ENCODE results near the gene KDM2A.
"Not testable (repeated sequence)": the region's sequence is repeated elsewhere in the genome, so short reads cannot be mapped to it uniquely, and the experiment has no call there.

Gene KDM2A

DNA sequence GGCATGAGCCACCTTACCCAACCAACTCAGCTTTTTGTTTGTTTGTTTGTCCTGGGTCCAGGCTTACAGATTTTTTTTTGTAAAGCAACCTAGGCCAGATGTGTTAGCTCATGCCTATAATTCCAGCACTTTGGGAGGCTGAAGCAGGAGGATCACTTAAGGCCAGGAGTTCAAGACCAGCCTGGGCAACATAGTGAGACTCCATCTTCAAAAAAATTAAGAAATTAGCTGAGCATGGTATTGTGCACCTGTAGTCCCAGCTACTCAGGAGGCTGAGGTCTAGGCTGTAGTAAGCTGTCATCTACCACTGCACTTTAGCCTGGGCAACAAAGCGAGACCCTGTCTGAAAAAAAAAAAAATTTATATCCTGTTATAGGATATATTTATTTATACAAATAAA is 118.5 kb downstream of the KDM2A start:
- DNase-seq (ENCODE audit: low spot score) = no peak

GRCh38 chr11:67238894-67239782 is 120.1 kb downstream of the KDM2A start:
- peak; percentile 42 for DNase-seq (ENCODE audit: low spot score)

- DNase-seq (ENCODE audit: low spot score) = peak; percentile 99
These were observed 120.9 kb downstream of the KDM2A start for GRCh38 chr11:67239783-67240575.

GRCh38 chr11:67240576-67241389 is 121.7 kb downstream of the KDM2A start:
- DNase-seq (ENCODE audit: low spot score) = peak; percentile 48

- DNase-seq (ENCODE audit: low spot score) = no peak
These were observed 123.5 kb downstream of the KDM2A start for GRCh38 chr11:67242548-67242947.

- DNase-seq (ENCODE audit: low spot score) = no peak
These were observed 124.0 kb downstream of the KDM2A start for GRCh38 chr11:67243051-67243450.

GRCh38 chr11:67245046-67245445 is 126.0 kb downstream of the KDM2A start:
- no peak for DNase-seq (ENCODE audit: low spot score)

DNA sequence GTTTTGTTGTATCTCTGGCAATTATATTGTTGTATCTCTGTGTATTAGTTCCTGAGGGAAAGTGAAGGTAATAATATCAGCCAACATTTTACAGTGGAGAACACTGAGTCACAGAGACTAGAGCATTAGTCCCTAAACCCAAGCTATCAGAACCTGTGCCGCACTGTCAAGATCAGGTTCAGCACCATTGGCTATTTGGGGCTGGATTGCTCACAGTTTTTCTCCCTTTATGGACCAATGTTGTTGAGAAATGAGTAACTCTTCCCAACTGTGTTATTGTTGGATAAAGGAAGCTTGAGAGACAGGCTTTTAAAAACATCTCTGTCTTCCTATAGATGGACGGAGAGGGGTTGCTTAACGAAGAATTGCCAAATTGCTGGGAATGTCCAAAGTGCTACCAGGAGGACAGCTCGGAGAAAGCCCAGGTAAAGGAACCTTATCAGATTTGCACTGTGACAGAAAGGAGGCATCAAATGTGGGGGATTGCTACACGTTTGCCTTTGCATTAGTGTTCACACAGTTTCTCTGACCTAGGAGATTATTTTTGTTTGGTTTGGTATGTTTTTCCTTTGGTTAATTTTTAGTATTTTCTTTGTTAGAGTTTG is 129.0 kb downstream of the KDM2A start:
- no peak for DNase-seq (ENCODE audit: low spot score)

DNA sequence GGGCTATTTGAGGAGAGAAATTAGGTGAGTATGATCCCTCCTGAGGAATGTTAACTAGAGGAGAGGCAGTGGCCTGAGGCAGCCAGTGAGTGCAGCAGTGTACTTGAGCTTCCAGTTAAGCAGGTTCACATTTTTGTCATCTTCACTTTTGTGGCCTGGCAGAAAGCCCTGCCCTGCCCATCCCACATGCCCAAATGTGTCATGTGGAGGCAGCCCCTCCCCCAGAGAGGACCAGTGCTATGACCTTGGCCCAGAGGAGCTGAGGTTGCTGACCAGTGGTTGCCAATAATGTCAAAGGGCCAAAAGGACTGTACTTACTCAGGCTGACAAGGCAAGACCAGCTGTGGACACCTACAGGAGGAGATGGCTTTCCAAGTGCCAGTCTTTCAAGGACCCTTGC is 129.6 kb downstream of the KDM2A start:
- DNase-seq (ENCODE audit: low spot score) = no peak

- DNase-seq (ENCODE audit: low spot score) = no peak
These were observed 131.3 kb downstream of the KDM2A start for GRCh38 chr11:67250059-67251043.

- DNase-seq (ENCODE audit: low spot score) = no peak
These were observed 132.8 kb downstream of the KDM2A start for GRCh38 chr11:67251841-67252240.

DNA sequence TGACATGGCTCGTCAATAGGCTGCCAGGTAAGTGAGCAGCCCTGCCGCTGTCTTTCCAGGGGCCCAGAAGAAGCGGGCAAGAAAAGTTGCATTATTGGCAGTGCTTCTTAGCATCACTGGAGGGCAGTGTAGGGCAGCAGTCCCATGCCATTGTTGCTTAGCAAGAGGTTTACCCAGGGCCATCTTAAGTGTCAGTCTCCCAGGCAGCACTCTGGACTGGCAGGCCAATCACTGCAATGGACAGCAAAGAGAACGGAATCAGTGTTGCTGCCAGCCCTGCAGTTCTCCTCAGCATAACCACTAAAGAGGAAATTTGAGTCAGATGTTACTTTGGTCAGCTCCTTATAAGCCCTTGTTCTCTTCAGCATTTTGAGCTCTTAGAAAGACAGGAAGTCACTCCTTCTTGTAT is 133.8 kb downstream of the KDM2A start:
- DNase-seq (ENCODE audit: low spot score) = no peak

GRCh38 chr11:67253872-67254624 is 135.0 kb downstream of the KDM2A start:
- DNase-seq (ENCODE audit: low spot score) = no peak

DNA sequence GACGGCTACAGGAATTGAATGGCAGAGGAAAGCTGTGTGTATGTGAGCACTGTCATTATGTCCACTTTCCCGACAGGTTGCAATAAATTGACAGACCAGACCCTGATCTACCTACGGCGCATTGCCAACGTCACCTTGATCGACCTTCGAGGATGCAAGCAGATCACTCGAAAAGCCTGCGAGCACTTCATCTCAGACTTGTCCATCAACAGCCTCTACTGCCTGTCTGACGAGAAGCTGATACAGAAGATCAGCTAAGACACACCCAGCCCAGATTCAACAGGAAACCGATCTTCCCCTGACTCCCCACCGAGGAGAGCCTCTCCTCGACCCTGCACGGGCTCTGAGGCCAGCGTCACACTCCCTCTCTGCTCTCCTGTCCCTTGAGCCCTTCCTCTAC is 135.7 kb downstream of the KDM2A start:
- DNase-seq (ENCODE audit: low spot score) = no peak

DNA sequence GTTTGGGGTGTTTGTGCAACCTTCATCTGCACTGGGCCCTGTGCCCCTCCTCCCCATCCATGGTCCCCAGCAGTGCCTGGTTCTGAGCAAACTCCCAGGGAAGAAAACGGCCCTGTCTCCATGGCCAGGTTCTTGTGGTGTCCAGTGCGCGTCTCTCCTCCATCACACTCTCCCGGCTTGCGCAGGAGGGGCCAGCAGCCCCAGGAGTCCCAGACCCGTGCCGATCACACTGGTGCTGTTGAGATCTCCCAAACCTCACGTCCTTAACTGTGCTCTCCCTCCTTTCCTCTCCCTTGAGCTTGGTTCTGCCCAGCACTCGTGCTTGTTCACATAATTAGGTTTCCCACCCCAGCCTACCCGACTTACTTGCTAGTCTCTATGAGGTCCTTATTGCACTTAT is 136.3 kb downstream of the KDM2A start:
- DNase-seq (ENCODE audit: low spot score) = no peak

GRCh38 chr11:67255864-67256263 is 136.8 kb downstream of the KDM2A start:
- DNase-seq (ENCODE audit: low spot score) = no peak

DNA sequence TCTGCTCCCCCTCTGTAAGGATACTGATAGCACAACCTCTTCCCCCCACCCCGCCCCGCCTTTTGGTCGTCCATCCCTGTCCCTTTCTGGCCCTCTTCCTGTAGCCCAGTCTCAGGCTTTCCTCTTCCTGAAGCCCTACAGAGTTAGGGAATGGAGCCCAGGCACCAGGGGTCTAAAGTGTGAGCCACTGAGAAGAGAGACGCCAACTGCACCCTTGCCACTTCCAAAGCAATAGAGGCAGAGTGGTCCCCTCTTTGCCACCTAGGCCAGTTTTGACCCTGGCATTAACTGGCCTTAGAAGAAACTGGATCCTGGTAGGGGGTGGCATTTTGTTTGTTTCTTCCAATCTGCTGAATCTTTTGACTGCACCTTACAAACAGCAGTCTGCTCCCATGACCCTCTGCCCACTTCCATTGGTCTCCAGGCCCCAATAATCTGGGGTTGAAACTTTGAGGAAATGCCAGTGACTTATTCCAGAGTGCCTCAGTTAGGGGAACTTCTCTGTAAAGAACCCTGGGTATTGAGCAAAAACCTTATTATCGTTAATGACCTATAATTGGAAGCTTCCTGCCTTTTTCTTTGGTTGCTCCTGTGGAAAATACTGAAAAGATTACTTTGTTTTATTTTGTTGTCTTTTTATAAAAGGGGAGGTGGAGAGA is 137.5 kb downstream of the KDM2A start:
- no peak for DNase-seq (ENCODE audit: low spot score)

- DNase-seq (ENCODE audit: low spot score) = no peak
These were observed 141.3 kb downstream of the KDM2A start for GRCh38 chr11:67260406-67260805.

DNA sequence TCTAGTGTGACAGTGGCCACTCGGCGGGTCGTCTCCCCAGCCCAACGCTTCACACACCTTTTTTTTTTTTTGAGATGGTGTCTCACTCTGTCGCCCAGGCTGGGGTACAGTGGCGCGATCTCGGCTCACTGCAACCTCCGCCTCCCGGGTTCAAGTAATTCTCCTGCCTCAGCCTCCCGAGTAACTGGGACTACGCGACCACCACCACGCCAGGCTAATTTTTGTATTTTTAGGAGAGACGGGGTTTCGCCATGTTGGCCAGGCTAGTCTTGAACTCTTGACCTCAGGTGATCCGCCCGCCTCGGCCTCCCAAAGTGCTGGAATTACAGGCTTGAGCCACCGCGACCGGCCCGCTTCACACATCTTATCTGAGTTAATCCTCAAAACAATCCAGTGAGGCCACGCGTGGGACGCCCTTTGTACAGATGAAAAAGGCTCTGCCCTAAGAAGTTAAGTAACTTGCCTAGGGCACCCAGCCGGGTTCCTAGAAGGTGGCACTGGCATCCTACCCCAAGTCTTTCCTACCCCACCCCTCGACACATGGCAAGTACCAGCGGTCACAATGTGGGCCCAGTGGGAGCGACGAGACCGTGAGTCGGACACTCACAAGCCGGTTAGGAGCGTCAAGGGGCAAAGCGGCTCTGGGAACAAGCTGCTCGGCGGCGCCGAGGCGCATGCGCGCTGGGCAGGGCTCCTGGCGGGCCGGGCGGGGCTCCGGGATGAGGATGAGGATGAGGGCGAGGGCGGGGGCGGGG is 142.0 kb downstream of the KDM2A start:
- not testable (repeated sequence) for DNase-seq (ENCODE audit: low spot score)

All from kidney capillary endothelial cell (primary cell).